ENCODE data around the gene TTC33. TPM values are rescaled to one million over a fixed set of nuclear protein-coding genes. Genes with fewer than 3 reads are reported as not detected.

TTC33 gene
- total RNA-seq, 1 experiment from 2014 or later, result 35.3 TPM

- no peaks in the 10 kb centered on the region for H3K27me3 ChIP-seq
- H3K27ac ChIP-seq, result no peak overlapping the region
- H3K4me1 ChIP-seq, result peaks cover 21% of the 10 kb centered on the region
- no peak for DNase-seq
- H3K9me3 ChIP-seq (replicated peaks), result no peaks in the 10 kb centered on the region
- no peaks in the 10 kb centered on the region for H3K36me3 ChIP-seq
- H3K4me3 ChIP-seq, result no peak overlapping the region
These were observed 256.1 kb downstream of the TTC33 start for GRCh38 chr5:40499518-40500273.

- Histone ChIP-seq H3K36me3 (no peaks in the 10 kb centered on the region), H3K4me1 (peaks cover 14% of the 10 kb centered on the region), H3K4me3 (no peak overlapping the region), H3K27ac (no peak overlapping the region), H3K27me3 (no peaks in the 10 kb centered on the region), H3K9me3 (replicated peaks) (no peaks in the 10 kb centered on the region)
- no peak for DNase-seq
These were observed 256.8 kb downstream of the TTC33 start for GRCh38 chr5:40499007-40499406.

- DNase-seq, result peak in 1 of 2 experiments; percentile 22
These were observed 258.2 kb downstream of the TTC33 start for GRCh38 chr5:40497573-40497972.

GRCh38 chr5:40495237-40495635 lies 260.5 kb downstream of the TTC33 start:
- no peak overlapping the region for H3K27ac ChIP-seq

More at GRCh38 chr5:40497573-40497972, 258.2 kb downstream of the TTC33 start:
- Histone ChIP-seq H3K4me3 (no peak overlapping the region), H3K4me1 (peaks cover 8% of the 10 kb centered on the region), H3K36me3 (no peaks in the 10 kb centered on the region), H3K27me3 (no peaks in the 10 kb centered on the region), H3K27ac (no peak overlapping the region), H3K9me3 (replicated peaks) (no peaks in the 10 kb centered on the region)

GRCh38 chr5:40494631-40495236 lies 261.0 kb downstream of the TTC33 start:
- Histone ChIP-seq H3K27ac (no peak overlapping the region), H3K4me3 (no peak overlapping the region), H3K9me3 (replicated peaks) (no peaks in the 10 kb centered on the region), H3K27me3 (no peaks in the 10 kb centered on the region), H3K4me1 (peaks cover 8% of the 10 kb centered on the region), H3K36me3 (no peaks in the 10 kb centered on the region)
- no peak for DNase-seq

More at GRCh38 chr5:40495237-40495635, 260.5 kb downstream of the TTC33 start:
- no peak overlapping the region for H3K4me3 ChIP-seq
- H3K27me3 ChIP-seq, result no peaks in the 10 kb centered on the region
- peaks cover 8% of the 10 kb centered on the region for H3K4me1 ChIP-seq
- no peak for DNase-seq
- no peaks in the 10 kb centered on the region for H3K9me3 ChIP-seq (replicated peaks)
- H3K36me3 ChIP-seq, result no peaks in the 10 kb centered on the region

- Histone ChIP-seq H3K9me3 (replicated peaks) (no peaks in the 10 kb centered on the region), H3K4me1 (no peaks in the 10 kb centered on the region; the same call in 1 of the 2 replicates), H3K27me3 (no peaks in the 10 kb centered on the region), H3K4me3 (no peak overlapping the region), H3K36me3 (no peaks in the 10 kb centered on the region), H3K27ac (no peak overlapping the region)
- DNase-seq, result no peak
These were observed 263.7 kb downstream of the TTC33 start for GRCh38 chr5:40492056-40492455.

- no peak overlapping the region for H3K4me3 ChIP-seq
- no peak for DNase-seq
- no peak overlapping the region for H3K27ac ChIP-seq
These were observed 264.1 kb downstream of the TTC33 start for GRCh38 chr5:40491644-40492043.

GRCh38 chr5:40490464-40491111 lies 265.2 kb downstream of the TTC33 start:
- no peak for DNase-seq
- peaks cover 6% of the 10 kb centered on the region; the same call in 1 of the 2 replicates for H3K4me1 ChIP-seq
- H3K36me3 ChIP-seq, result no peaks in the 10 kb centered on the region
- H3K9me3 ChIP-seq (replicated peaks), result no peaks in the 10 kb centered on the region
- H3K27me3 ChIP-seq, result no peaks in the 10 kb centered on the region
- no peak overlapping the region for H3K27ac ChIP-seq
- H3K4me3 ChIP-seq, result no peak overlapping the region

More at GRCh38 chr5:40491644-40492043, 264.1 kb downstream of the TTC33 start:
- H3K27me3 ChIP-seq, result no peaks in the 10 kb centered on the region
- H3K36me3 ChIP-seq, result no peaks in the 10 kb centered on the region
- H3K4me1 ChIP-seq, result 0 out of 2 replicates have a peak, but pooled peaks cover 2% of the 10 kb centered on the region
- no peaks in the 10 kb centered on the region for H3K9me3 ChIP-seq (replicated peaks)

- H3K36me3 ChIP-seq, result no peaks in the 10 kb centered on the region
- H3K4me1 ChIP-seq, result peaks cover 6% of the 10 kb centered on the region; the same call in 1 of the 2 replicates
- H3K4me3 ChIP-seq, result no peak overlapping the region
- H3K27ac ChIP-seq, result no peak overlapping the region
- no peak for DNase-seq
- H3K9me3 ChIP-seq (replicated peaks), result no peaks in the 10 kb centered on the region
- H3K27me3 ChIP-seq, result no peaks in the 10 kb centered on the region
These were observed 266.3 kb downstream of the TTC33 start for GRCh38 chr5:40489421-40489820.

GRCh38 chr5:40486437-40487275 lies 269.1 kb downstream of the TTC33 start:
- H3K9me3 ChIP-seq (replicated peaks), result no peaks in the 10 kb centered on the region
- no peaks in the 10 kb centered on the region for H3K27me3 ChIP-seq
- peak in 1 of 2 experiments; percentile 32 for DNase-seq
- no peaks in the 10 kb centered on the region for H3K36me3 ChIP-seq
- no peak overlapping the region for H3K4me3 ChIP-seq
- H3K27ac ChIP-seq, result no peak overlapping the region
- peaks cover 6% of the 10 kb centered on the region; the same call in 1 of the 2 replicates for H3K4me1 ChIP-seq

- Histone ChIP-seq H3K4me3 (no peak overlapping the region), H3K4me1 (peaks cover 6% of the 10 kb centered on the region; the same call in 1 of the 2 replicates), H3K9me3 (replicated peaks) (no peaks in the 10 kb centered on the region), H3K27ac (no peak overlapping the region), H3K27me3 (no peaks in the 10 kb centered on the region), H3K36me3 (no peaks in the 10 kb centered on the region)
- no peak for DNase-seq
These were observed 270.5 kb downstream of the TTC33 start for GRCh38 chr5:40485021-40485998.

GRCh38 chr5:40484495-40484894 lies 271.3 kb downstream of the TTC33 start:
- H3K4me1 ChIP-seq, result peaks cover 6% of the 10 kb centered on the region; the same call in 1 of the 2 replicates
- no peak overlapping the region for H3K27ac ChIP-seq
- H3K36me3 ChIP-seq, result no peaks in the 10 kb centered on the region
- H3K9me3 ChIP-seq (replicated peaks), result no peaks in the 10 kb centered on the region
- H3K4me3 ChIP-seq, result no peak overlapping the region
- H3K27me3 ChIP-seq, result no peaks in the 10 kb centered on the region
- DNase-seq, result no peak

GRCh38 chr5:40483316-40483715 lies 272.4 kb downstream of the TTC33 start:
- no peaks in the 10 kb centered on the region for H3K36me3 ChIP-seq
- DNase-seq, result peak; percentile 10 to 45
- no peaks in the 10 kb centered on the region for H3K27me3 ChIP-seq
- H3K4me3 ChIP-seq, result no peak overlapping the region
- peaks cover 6% of the 10 kb centered on the region; the same call in 1 of the 2 replicates for H3K4me1 ChIP-seq
- H3K27ac ChIP-seq, result no peak overlapping the region
- no peaks in the 10 kb centered on the region for H3K9me3 ChIP-seq (replicated peaks)

Measured in SJCRH30 (cell line).